ENCODE results near the gene ZNF467.

The ZNF467 gene

GRCh38 chr7:149819141-149819960 is 46.0 kb upstream of the ZNF467 start:
- ChIA-PET CTCF (interaction anchor here (1.0 kb wide), 1 partner anchor 11 kb away, joined by 3 read pairs; no protein-coding TSS in a partner anchor), POLR2A (no interaction called here)
- H3K4me3 ChIP-seq (ENCODE audit: low read depth, low read length), result no peak overlapping the region
- DNase-seq (ENCODE audit: low read depth, low spot score), result no peak
- TF ChIP-seq CTCF (IDR thresholded peaks at IDR 0.05; ENCODE audit: insufficient read depth, low read length, missing control alignments), result no peak

GRCh38 chr7:149818536-149818840 is 45.1 kb upstream of the ZNF467 start:
- ChIA-PET POLR2A (no interaction called here), CTCF (interaction anchor here (1.0 to 2.3 kb wide), 2 partner anchors 10 to 11 kb away, joined by 3 to 8 read pairs; no protein-coding TSS in a partner anchor)
- TF ChIP-seq CTCF (IDR thresholded peaks at IDR 0.05; ENCODE audit: insufficient read depth, low read length, missing control alignments), result no peak

DNA sequence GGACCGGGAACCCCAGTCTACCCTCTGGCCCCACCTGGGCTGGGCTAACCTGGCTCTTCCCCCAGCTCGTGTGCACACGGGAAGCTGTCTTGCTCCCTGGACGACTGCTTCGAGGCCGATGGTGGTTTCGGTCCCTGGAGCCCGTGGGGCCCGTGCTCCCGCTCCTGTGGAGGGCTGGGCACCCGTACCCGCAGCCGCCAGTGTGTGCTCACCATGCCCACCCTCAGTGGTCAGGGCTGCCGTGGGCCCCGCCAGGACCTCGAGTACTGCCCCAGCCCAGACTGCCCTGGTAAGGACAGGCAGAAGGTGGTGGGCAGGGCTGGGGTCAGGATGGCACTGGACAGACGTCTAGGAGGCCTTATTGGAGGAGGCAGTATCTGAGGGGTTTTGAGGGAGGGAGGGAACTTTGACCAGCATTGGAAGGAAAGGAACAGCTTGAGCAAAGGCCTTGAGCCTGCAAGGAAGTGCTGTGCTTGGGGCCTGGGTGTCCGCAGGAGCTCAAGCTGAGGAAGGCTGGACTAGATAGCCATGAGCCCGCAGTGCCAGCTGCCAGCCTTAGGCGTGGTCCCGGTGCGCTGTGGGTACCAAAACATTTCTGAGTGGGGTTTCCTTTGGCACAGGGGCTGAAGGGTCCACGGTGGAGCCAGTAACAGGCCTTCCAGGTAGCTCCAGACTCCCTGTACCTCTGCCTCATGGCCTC is 44.6 kb upstream of the ZNF467 start:
- POLR2A ChIA-PET, result no interaction called here
- CTCF ChIA-PET, result interaction anchor here (1.0 to 2.3 kb wide), 2 partner anchors 10 to 11 kb away, joined by 3 to 8 read pairs; no protein-coding TSS in a partner anchor
- H3K4me3 ChIP-seq (ENCODE audit: low read depth, low read length), result no peak overlapping the region
- no peak for DNase-seq (ENCODE audit: low read depth, low spot score)
- TF ChIP-seq CTCF (IDR thresholded peaks at IDR 0.05; ENCODE audit: insufficient read depth, low read length, missing control alignments), result no peak

More at GRCh38 chr7:149818536-149818840, 45.1 kb upstream of the ZNF467 start:
- no peak overlapping the region for H3K4me3 ChIP-seq (ENCODE audit: low read depth, low read length)
- DNase-seq (ENCODE audit: low read depth, low spot score), result no peak

GRCh38 chr7:149817301-149817771 is 43.9 kb upstream of the ZNF467 start:
- ChIA-PET POLR2A (no interaction called here), CTCF (interaction anchor here (1.0 to 2.3 kb wide), 2 partner anchors 10 to 11 kb away, joined by 4 to 8 read pairs; no protein-coding TSS in a partner anchor)
- no peak overlapping the region for H3K4me3 ChIP-seq (ENCODE audit: low read depth, low read length)
- DNase-seq (ENCODE audit: low read depth, low spot score), result no peak
- no peak for TF ChIP-seq CTCF (IDR thresholded peaks at IDR 0.05; ENCODE audit: insufficient read depth, low read length, missing control alignments)

DNA sequence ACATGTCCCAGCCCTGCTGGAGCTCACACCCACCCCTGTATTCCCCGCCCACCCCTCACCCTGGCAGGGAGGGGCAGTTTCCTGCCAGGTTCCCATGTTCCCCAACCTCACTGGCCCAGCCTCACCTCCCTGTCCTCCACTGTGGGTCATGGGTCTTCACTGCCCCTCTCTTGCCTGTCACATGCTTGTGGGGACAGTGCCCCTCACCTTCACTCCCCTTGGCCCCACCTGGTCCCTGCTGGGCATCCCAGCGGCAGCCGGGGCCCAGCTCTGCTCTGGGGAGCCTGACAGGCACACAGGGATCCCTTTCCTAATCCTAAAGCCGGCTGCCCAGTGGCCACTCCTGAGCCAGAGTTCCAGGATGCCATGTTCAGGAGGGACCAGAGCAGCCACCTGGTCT is 43.4 kb upstream of the ZNF467 start:
- TF ChIP-seq CTCF (IDR thresholded peaks at IDR 0.05; ENCODE audit: insufficient read depth, low read length, missing control alignments), result no peak
- CTCF ChIA-PET, result interaction anchor here (1.0 to 2.3 kb wide), 2 partner anchors 10 to 11 kb away, joined by 4 to 8 read pairs; no protein-coding TSS in a partner anchor

GRCh38 chr7:149816267-149816751 is 42.9 kb upstream of the ZNF467 start:
- POLR2A ChIA-PET, result no interaction called here
- H3K4me3 ChIP-seq (ENCODE audit: low read depth, low read length), result no peak overlapping the region
- no peak for DNase-seq (ENCODE audit: low read depth, low spot score)
- TF ChIP-seq CTCF (IDR thresholded peaks at IDR 0.05; ENCODE audit: insufficient read depth, low read length, missing control alignments), result no peak
- CTCF ChIA-PET, result interaction anchor here (1.0 to 2.3 kb wide), 2 partner anchors 9 to 10 kb away, joined by 4 to 8 read pairs; no protein-coding TSS in a partner anchor

More for the DNA sequence above, 43.4 kb upstream of the ZNF467 start:
- no peak overlapping the region for H3K4me3 ChIP-seq (ENCODE audit: low read depth, low read length)
- POLR2A ChIA-PET, result no interaction called here
- no peak for DNase-seq (ENCODE audit: low read depth, low spot score)
